ENCODE data around the gene AMN.

DNA sequence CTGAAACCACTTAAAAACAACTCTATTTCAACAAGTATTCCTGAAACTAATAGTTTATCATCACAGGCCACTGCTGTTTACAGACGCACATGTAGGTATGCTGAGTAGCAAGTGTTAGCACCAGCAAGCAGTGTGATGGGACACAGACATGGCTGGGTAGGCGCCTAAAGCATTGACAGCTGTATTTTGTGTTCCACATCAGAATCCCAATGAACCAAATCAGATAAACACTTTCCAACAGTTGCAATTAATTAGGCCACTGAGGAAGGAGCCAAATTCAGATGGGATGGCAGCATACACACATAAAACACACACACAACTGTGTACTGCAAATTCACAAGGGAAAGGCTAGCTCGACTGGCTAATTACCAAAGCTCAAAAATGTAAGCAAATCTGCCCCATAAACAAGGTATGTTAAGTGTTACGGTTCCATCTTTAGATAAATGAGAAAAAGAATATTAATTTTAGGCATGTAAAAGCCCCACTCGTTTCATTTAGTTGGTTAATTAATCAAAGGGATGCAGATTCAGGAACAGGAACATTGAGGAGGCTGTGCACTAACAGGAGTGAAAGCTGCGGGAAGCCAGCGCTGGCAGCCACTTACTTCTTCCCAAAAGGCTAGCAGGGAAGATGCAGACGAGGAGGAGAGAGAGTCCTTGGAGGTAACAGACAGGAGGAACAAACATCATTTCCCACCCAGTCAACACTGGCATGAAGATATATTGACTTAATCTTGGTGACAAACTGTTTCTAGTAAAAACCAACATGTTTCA, 33.4 kb downstream of the AMN start:
- TF ChIP-seq JUNB (IDR thresholded peaks at IDR 0.05; ENCODE audit: unreplicated experiment), result no peak
- TF ChIP-seq, protein P1, sequence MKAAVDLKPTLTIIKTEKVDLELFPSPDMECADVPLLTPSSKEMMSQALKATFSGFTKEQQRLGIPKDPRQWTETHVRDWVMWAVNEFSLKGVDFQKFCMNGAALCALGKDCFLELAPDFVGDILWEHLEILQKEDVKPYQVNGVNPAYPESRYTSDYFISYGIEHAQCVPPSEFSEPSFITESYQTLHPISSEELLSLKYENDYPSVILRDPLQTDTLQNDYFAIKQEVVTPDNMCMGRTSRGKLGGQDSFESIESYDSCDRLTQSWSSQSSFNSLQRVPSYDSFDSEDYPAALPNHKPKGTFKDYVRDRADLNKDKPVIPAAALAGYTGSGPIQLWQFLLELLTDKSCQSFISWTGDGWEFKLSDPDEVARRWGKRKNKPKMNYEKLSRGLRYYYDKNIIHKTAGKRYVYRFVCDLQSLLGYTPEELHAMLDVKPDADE (IDR thresholded peaks at IDR 0.05), result no peak

All from GM23338 (cell line).